Measurements from ENCODE around the gene ZNF227.
"Not testable (repeated sequence)": the region's sequence is repeated elsewhere in the genome, so short reads cannot be mapped to it uniquely, and the experiment has no call there.

ZNF227 gene

DNA sequence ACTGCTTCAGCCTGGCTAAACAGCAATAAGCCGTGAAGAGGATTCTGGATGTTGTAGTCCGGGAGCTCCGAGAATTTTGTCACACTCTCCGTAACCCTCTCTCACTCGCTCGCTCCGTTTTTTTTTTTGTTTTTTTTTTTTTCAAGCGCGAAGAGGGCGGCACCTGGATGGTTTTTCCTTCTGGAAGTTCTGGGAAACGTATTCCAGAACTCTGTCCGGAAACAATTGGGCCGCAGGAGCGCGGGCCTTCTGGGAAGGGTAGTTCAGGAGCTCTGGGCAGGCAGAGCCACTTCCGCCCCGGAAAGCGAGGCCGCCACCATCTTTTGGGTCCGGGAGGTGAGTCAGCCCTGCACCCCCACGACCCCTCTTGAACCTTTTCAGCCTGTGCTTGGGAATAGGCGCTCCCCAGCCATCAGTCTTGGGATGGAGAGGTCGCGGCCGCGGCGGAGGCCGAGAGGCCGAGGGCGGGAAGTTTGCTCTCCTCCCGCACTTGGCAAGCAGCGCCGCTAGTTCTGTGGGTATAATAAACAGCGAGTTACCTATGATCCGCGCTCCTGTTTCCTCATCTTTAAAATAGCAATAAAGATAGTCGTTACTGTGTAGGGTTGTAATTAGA lies at the start of gene ZNF227:
ZNF227 (plus strand) TSS at position 283 of the 616 bp plus-strand sequence. CDS start 5,261 bp downstream, outside the sequence.
- peaks cover 31% of the 10 kb centered on the region for H3K4me1 Mint-ChIP-seq (ENCODE audit: low read depth)
- H3K36me3 Mint-ChIP-seq, result peaks cover 15% of the 10 kb centered on the region
- peak within 1 kb of the TSS; percentile 91 for H3K4me3 Mint-ChIP-seq
- no peaks in the 10 kb centered on the region for H3K27me3 Mint-ChIP-seq
- peak within 1 kb of the TSS; percentile 92 for H3K27ac Mint-ChIP-seq
- peaks cover 7% of the 10 kb centered on the region for H3K9me3 Mint-ChIP-seq (ENCODE audit: low read depth)

GRCh38 chr19:44163789-44164188 lies 48.5 kb upstream of the ZNF227 start:
- peaks cover 26% of the 10 kb centered on the region for H3K9me3 Mint-ChIP-seq (ENCODE audit: low read depth)
- H3K4me3 Mint-ChIP-seq, result no peak overlapping the region
- peaks cover 26% of the 10 kb centered on the region for H3K36me3 Mint-ChIP-seq
- no peak overlapping the region for H3K27ac Mint-ChIP-seq
- no peaks in the 10 kb centered on the region for H3K27me3 Mint-ChIP-seq
- H3K4me1 Mint-ChIP-seq (ENCODE audit: low read depth), result peaks cover 33% of the 10 kb centered on the region

DNA sequence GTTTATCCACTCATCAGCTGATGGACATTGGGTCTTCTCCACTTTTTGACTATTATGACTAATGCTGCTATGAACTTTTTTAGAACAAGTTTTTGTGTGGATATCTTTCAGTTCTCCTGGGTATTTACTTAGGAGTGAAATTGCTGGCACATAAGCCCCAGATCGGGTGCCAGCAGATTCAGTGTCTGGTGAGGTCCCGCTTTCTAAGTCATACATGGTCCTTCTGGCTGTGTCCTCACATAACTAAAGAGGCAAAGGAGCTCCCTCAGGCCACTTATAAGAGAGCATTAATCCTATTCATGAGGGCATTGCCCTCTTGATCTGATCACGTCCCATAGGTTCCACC lies 48.0 kb upstream of the ZNF227 start:
- Mint-ChIP-seq H3K36me3 (peaks cover 28% of the 10 kb centered on the region), H3K4me1 (ENCODE audit: low read depth) (peaks cover 33% of the 10 kb centered on the region), H3K27me3 (no peaks in the 10 kb centered on the region), H3K4me3 (peak overlapping the region; percentile 98), H3K27ac (peak overlapping the region; percentile 99), H3K9me3 (ENCODE audit: low read depth) (peaks cover 26% of the 10 kb centered on the region)

GRCh38 chr19:44164673-44165512 lies 47.4 kb upstream of the ZNF227 start, which contains the start of gene ZNF226:
Gene ZNF226, plus strand, starts transcription at chr19:44165100. Its CDS starts 4,981 bp downstream, at chr19:44170081.
- Mint-ChIP-seq H3K27ac (peak within 1 kb of the TSS; percentile 99), H3K27me3 (no peaks in the 10 kb centered on the region), H3K9me3 (ENCODE audit: low read depth) (peaks cover 26% of the 10 kb centered on the region), H3K4me3 (peak within 1 kb of the TSS; percentile 98), H3K4me1 (ENCODE audit: low read depth) (peaks cover 34% of the 10 kb centered on the region), H3K36me3 (peaks cover 34% of the 10 kb centered on the region)

- not testable (repeated sequence) for H3K4me3 Mint-ChIP-seq, H3K27ac Mint-ChIP-seq, H3K27me3 Mint-ChIP-seq
- peaks cover 74% of the 10 kb centered on the region for H3K36me3 Mint-ChIP-seq
- peaks cover 40% of the 10 kb centered on the region for H3K9me3 Mint-ChIP-seq (ENCODE audit: low read depth)
- peaks cover 21% of the 10 kb centered on the region for H3K4me1 Mint-ChIP-seq (ENCODE audit: low read depth)
These were observed 41.7 kb upstream of the ZNF227 start for GRCh38 chr19:44170660-44171059.

DNA sequence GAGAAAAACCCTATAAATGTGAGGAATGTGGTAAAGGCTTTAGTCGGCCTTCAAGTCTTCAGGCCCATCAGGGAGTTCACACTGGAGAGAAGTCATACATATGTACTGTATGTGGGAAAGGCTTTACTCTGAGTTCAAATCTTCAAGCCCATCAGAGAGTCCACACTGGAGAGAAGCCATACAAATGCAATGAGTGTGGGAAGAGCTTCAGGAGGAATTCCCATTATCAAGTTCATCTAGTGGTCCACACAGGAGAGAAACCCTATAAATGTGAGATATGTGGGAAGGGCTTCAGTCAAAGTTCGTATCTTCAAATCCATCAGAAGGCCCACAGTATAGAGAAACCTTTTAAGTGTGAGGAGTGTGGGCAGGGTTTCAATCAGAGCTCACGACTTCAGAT lies 35.7 kb upstream of the ZNF227 start:
- Mint-ChIP-seq H3K9me3 (ENCODE audit: low read depth) (peaks cover 54% of the 10 kb centered on the region), H3K36me3 (peaks cover 67% of the 10 kb centered on the region), H3K27ac (no peak overlapping the region)

GRCh38 chr19:44180968-44181367 lies 31.4 kb upstream of the ZNF227 start:
- Mint-ChIP-seq H3K27me3 (no peaks in the 10 kb centered on the region), H3K4me3 (no peak overlapping the region), H3K27ac (no peak overlapping the region), H3K36me3 (peaks cover 36% of the 10 kb centered on the region), H3K4me1 (ENCODE audit: low read depth) (no peaks in the 10 kb centered on the region), H3K9me3 (ENCODE audit: low read depth) (peaks cover 30% of the 10 kb centered on the region)

More for the DNA sequence above, 35.7 kb upstream of the ZNF227 start:
- H3K4me1 Mint-ChIP-seq (ENCODE audit: low read depth), result no peaks in the 10 kb centered on the region
- no peaks in the 10 kb centered on the region for H3K27me3 Mint-ChIP-seq
- no peak overlapping the region for H3K4me3 Mint-ChIP-seq

GRCh38 chr19:44182145-44182544 lies 30.2 kb upstream of the ZNF227 start:
- Mint-ChIP-seq H3K27ac (no peak overlapping the region), H3K4me3 (no peak overlapping the region), H3K9me3 (ENCODE audit: low read depth) (peaks cover 20% of the 10 kb centered on the region), H3K36me3 (peaks cover 28% of the 10 kb centered on the region), H3K4me1 (ENCODE audit: low read depth) (no peaks in the 10 kb centered on the region), H3K27me3 (no peaks in the 10 kb centered on the region)

- Mint-ChIP-seq H3K36me3 (peaks cover 49% of the 10 kb centered on the region), H3K27me3 (no peaks in the 10 kb centered on the region), H3K9me3 (ENCODE audit: low read depth) (peaks cover 34% of the 10 kb centered on the region), H3K27ac (no peak overlapping the region), H3K4me3 (no peak overlapping the region), H3K4me1 (ENCODE audit: low read depth) (no peaks in the 10 kb centered on the region)
These were observed 22.3 kb upstream of the ZNF227 start for GRCh38 chr19:44190020-44190419.

- H3K4me1 Mint-ChIP-seq (ENCODE audit: low read depth), result no peaks in the 10 kb centered on the region
- no peak overlapping the region for H3K27ac Mint-ChIP-seq
- H3K4me3 Mint-ChIP-seq, result no peak overlapping the region
- H3K36me3 Mint-ChIP-seq, result peaks cover 53% of the 10 kb centered on the region
- H3K9me3 Mint-ChIP-seq (ENCODE audit: low read depth), result peaks cover 47% of the 10 kb centered on the region
- peaks cover 2% of the 10 kb centered on the region for H3K27me3 Mint-ChIP-seq
These were observed 20.2 kb upstream of the ZNF227 start for GRCh38 chr19:44192127-44192526.

DNA sequence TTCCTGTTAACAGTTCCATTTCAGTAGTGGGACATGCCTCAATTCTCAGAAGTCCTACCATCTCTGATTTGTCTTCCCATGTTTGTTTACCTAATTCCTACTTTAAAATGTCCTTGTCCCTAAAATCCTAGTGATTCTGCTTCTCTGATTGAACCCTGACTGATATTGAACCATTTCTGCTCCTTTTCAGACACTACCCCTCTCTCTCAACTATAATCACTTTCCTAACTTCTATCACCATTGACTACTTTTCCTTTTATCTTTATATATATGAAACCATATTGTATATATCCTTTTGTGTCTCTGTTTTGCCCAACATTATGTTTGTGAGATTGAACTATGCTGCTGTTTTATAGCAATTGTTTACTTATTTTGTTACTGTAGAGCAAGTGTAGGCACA lies 15.6 kb upstream of the ZNF227 start:
- Mint-ChIP-seq H3K9me3 (ENCODE audit: low read depth) (peaks cover 30% of the 10 kb centered on the region), H3K4me1 (ENCODE audit: low read depth) (no peaks in the 10 kb centered on the region), H3K27ac (no peak overlapping the region), H3K4me3 (no peak overlapping the region), H3K27me3 (peaks cover 2% of the 10 kb centered on the region), H3K36me3 (peaks cover 36% of the 10 kb centered on the region)

DNA sequence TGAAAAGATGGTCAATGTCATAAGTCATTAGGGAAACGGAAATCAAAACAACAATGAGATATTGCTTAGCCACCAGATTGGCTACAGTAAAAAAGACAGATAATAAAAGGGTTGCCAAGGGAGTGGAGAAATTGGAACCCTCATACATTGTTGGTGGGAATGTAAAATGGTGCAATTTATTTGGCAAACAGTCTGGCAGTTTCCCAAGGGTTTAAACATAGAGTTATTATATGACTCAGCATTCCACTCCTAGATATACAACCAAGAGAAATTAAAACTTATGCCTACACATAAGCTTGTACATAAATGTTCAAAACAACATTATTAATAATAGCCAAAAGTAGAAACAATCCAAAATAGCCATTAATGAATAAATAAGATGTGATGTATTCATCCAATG lies 9.9 kb upstream of the ZNF227 start:
- peaks cover 15% of the 10 kb centered on the region for H3K9me3 Mint-ChIP-seq (ENCODE audit: low read depth)
- peaks cover 9% of the 10 kb centered on the region for H3K27me3 Mint-ChIP-seq
- peaks cover 24% of the 10 kb centered on the region for H3K36me3 Mint-ChIP-seq
- H3K4me3 Mint-ChIP-seq, result no peak overlapping the region
- H3K27ac Mint-ChIP-seq, result no peak overlapping the region
- H3K4me1 Mint-ChIP-seq (ENCODE audit: low read depth), result peaks cover 4% of the 10 kb centered on the region

GRCh38 chr19:44202974-44203373 lies 9.4 kb upstream of the ZNF227 start:
- Mint-ChIP-seq H3K4me1 (ENCODE audit: low read depth) (peaks cover 7% of the 10 kb centered on the region), H3K36me3 (peaks cover 23% of the 10 kb centered on the region), H3K27me3 (peaks cover 9% of the 10 kb centered on the region), H3K27ac (no peak overlapping the region), H3K4me3 (no peak overlapping the region), H3K9me3 (ENCODE audit: low read depth) (peaks cover 15% of the 10 kb centered on the region)

GRCh38 chr19:44203877-44204276 lies 8.5 kb upstream of the ZNF227 start:
- not testable (repeated sequence) for H3K27ac Mint-ChIP-seq, H3K4me3 Mint-ChIP-seq
- peaks cover 23% of the 10 kb centered on the region for H3K36me3 Mint-ChIP-seq

GRCh38 chr19:44204772-44205171 lies 7.6 kb upstream of the ZNF227 start:
- Mint-ChIP-seq H3K27me3 (peaks cover 9% of the 10 kb centered on the region), H3K27ac (no peak overlapping the region), H3K4me1 (ENCODE audit: low read depth) (peaks cover 9% of the 10 kb centered on the region), H3K9me3 (ENCODE audit: low read depth) (peaks cover 15% of the 10 kb centered on the region), H3K4me3 (no peak overlapping the region), H3K36me3 (peaks cover 19% of the 10 kb centered on the region)

More at GRCh38 chr19:44203877-44204276, 8.5 kb upstream of the ZNF227 start:
- H3K27me3 Mint-ChIP-seq; H3K4me1 Mint-ChIP-seq (ENCODE audit: low read depth): not testable (repeated sequence)
- H3K9me3 Mint-ChIP-seq (ENCODE audit: low read depth), result peaks cover 15% of the 10 kb centered on the region
